HG02840 (cell line): ENCODE data around the gene EML1.

Source experiments
- ATAC-seq: cut with Tn5 transposase; IDR thresholded peaks from one replicate; pipeline ENCODE4 v1.9.1; 2021; ENCODE audit warnings: mild to moderate bottlenecking, moderate library complexity, moderate number of reproducible peaks; ENCODE audit not compliant: unreplicated experiment, low FRiP score

Gene EML1

DNA sequence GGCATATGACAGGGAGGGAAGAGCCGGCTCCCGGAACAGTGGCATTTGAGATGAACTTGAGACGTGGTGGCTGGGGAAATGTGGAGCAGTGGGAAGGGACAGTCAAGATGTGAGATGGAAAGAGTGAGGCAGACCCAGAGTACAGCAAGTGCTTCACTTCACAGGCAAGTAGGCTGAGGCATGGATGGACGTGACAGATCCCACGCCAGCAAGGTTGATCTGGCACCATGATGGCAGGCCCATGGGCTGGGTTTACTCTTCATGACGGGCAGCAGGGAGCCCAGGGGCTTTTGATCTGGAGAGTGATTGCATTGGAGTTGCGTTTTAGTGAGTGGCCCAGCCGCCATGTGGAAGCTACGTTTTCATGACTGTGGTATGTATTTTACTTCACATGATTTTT lies 17.9 kb upstream of the EML1 start:
- ATAC-seq: no peak

DNA sequence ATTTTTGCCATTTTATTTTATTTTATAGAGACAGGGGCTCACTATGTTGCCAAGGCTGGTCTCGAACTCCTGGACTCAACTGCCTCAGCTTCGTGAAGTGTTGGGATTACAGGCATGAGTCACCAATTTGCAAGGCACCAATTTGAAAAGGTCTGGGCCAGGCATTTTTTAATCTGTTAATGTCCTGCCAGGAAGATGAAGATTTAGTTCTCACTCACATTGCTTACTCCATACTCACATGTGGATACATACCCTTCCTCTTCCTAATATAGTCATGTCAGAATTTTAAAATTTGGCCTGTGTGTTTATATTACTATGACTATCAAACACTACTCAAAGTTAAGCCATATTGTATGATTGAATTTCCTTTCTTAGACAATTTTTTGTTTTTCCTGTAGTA lies 15.3 kb upstream of the EML1 start:
- ATAC-seq: no peak

DNA sequence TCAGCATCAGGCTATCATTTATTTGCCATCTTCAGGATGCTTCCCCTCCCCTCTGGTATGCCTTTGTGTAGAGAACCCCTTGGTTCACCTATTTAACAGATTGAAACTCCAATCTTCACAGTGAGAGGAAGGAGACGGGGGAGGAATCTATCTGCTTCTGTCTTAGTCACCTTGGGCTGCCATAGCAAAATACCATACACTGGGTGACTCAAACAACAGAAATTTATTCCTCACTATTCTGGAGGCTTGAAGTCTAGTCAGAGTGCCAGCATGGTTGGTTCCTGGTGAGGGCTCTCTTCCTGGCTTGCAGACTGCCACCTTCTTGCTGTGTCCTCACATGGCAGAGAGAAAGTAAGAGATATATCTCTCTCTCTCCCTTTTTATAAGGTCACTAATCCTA lies 13.5 kb upstream of the EML1 start:
- ATAC-seq: no peak

DNA sequence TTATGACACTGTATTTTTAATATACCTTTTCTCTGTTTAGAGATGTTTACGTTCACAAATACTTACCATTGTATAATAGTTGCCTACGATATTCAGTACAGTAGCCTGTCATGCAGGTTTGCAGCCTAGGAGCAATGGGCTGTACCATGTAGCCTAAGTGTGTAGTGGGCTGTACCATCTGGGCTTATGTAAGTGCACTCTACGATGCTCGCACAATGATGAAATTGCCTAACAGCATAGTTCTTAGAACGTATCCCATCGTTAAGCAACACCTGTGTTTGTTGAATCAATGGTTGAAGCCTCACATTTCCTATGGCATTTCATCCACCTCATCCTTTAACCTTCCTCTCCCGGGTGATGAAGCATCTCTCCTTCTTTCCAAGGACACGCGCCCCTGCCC lies 12.5 kb upstream of the EML1 start:
- ATAC-seq: no peak

DNA sequence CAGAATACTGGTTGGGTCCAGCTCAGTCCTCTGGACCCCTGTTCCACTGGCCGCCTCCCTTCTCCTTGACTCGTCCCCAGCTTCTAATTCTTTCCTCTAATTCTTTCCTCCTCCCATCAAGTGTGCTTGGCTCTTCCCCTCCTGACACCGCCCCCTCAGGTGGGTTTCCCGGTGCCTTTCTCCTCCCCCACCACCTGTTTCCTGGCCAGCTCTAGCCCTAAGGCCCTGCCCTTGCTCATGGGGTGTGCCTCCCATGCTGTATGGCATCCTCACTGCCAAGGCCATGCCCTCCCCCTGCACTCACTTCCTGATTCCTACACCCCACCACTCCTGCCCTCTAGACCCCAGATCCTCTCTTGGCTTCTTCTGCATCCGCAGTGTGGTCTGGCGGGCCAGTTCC lies 12.1 kb upstream of the EML1 start:
- ATAC-seq: no peak

DNA sequence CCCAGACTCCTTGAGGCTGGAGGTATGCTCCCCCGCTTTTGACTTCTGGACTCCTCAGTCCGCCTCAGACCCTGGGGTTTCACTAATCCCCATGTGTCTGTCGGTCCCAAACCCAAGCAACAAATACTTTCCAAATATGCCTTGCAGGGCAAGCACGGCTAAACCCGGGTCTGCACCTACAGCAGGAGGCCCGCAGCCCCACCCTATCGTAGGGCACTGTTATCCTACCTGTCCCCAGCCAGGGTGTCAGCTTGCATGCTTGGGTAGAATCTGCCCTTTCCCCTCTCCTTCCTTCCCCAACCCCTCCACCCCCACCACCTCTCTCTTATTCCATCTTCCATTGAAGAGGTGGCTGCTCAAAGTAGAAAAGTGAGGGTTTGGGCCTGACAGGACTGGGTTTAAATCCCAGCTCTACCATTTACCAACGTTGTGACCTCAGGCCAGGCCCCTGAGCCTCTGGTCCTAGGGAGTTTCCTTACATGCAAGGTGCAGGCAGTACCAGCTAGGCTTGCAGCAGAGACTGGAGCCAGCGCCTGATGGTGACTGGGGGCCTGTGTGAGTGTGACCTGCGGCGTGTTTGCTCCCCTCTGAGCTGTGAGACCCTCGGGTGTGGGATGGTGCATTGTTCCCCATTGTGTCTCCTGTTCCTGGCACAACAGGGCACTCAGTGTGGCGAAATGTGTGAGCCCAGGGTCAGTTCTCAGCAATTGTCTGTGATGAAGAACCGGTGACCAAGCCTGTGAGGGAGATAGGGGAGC lies 11.2 kb upstream of the EML1 start:
- ATAC-seq: no peak

DNA sequence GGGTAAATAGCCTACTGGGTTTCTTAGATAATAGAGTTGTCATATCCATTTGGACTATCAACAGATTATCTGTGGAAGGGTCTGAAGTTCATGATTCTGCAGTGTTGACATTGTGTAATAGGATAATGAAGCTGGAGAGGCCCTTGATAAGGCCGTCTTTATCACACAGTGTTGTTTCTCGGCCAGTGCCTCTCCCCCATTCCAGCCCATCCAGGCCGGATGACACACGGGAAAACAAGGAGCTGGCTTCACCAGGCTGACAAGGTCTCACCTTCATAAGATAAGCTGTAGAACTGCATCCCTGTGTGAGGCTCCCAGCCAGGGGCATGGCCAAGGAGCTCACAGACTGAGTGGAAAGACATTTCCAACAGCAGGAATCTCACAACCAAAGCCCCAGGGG lies 8.7 kb upstream of the EML1 start:
- no peak for ATAC-seq

DNA sequence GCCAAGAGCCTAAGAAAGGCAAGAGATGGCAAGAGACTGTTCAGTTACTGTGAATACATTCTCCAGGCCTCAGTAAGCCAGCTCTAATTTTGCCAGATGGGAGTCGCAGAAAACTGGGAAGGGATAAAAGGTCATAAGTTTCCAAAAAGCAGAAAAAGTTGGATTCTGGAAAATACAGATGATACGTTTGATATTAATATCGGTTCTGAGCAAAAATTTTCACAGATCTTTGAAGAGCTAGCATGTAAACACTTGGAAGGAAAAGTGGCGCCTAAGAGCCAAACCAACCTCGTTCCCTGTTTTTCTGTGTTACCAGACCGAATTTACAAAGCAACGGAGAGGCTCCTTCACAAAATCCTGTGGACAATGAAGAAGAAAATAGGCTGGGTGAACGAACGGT lies 7.8 kb upstream of the EML1 start:
- ATAC-seq: no peak

DNA sequence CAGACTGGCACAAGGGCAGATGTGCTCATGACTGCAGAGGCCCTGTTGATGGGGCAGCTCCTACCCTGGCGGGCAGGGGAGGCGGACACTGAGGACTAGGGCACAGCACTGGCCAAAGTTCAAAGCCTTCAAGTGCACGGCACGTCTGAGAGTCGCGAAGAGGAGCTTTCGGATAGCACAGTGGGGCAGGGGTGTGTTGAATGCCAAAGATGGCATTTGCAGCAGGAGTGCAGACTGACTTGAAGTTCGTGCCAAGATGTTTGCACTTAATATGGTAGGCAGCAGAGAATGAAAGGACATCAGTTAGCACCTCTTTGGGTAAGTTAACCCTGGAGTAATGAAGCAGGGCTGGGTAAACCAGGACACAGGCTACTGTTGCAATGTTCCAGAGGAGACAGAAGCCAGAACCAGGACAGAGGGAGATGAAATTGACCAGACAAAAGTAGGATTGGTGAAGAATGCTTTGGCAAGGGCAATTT lies 6.7 kb upstream of the EML1 start:
- no peak for ATAC-seq

DNA sequence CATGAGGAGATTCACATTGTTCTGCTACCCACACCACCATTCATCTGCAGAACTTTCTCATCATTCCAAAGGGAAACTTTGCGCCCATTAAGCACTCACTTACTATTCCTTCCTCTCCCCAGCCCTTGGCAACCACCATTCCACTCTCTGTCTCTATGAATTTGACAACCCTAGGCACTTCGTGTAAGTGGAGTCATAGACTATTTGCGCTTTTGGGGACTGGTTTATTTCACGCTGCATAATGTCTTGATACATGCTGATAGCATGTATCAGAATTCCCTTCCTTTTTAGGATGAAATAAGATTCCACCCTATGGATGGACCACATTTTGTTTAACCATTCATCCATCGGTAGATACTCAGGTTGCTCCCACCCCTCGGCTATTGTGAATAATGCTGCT lies 4.5 kb upstream of the EML1 start:
- ATAC-seq: no peak

DNA sequence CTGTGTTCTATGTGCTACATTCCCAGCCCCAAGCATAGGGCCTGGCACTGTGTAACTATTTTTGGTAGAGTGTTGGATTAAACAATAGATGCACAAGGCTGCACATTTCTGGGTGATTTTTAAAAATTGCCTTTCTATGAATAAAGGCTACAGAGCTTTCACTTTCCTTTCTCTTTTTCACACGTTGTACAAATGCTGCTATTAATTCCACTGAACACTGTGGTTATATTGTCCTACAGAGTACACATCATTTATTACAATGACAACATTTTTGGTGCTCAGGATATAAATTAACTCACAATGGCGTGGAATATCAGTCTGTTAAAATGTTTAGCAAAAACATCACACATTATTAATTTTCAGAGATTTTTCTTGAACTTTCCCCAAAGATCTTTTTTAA lies 3.6 kb upstream of the EML1 start:
- no peak for ATAC-seq

DNA sequence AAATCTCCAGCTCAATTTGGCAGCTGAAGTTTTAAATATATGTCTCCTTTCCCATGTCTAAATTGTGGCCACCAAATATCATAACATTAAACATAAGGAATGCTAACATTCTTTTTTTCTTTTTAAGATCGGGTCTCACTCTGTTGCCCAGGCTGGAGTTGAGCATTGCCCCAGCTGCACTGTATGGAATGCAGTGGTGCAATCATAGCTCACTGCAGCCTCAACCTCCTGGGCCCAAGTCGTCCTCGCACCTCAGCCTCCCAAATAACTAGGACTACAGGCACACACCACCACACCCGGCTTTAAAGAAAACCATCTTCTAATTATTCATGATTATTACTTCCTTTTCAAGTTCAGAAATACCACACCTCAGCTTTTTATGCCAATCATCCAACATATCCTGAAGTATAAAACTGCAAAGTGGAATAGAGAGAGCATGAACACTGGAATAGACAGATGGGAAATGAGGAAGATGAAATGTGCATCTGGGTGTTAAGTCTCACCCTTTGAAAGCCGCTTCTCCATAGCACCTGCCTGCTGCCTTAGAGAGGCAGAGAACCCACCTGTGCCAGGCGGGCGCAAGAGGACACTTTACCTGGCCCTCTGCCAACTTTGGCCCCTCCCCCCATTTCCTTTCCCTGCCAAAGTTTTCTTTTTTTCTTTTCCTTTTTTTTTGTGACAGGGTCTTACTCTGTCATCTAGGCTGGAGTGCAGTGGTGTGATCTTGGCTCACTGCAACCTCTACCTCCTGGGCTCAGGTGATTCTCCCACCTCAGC lies 2.8 kb upstream of the EML1 start:
- no peak for ATAC-seq

DNA sequence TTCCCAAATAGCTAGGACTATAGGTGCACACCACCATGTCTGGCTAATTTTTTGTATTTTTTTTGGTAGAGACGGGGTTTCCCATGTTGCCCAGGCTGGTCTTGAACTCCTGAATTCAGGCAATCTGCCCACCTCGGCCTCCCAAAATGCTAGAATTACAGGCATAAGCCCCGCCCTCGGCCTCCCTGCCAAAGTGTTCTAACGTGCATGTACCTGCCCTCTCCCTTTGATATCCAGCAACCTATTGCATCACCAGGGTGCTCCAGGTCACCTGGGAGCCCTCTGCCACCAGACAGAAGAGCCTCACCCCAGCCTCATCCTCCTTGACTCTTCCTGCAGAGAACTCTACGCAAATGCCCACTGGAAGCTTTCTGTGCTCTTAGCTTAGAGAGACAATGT lies 2.2 kb upstream of the EML1 start:
- ATAC-seq: no peak

DNA sequence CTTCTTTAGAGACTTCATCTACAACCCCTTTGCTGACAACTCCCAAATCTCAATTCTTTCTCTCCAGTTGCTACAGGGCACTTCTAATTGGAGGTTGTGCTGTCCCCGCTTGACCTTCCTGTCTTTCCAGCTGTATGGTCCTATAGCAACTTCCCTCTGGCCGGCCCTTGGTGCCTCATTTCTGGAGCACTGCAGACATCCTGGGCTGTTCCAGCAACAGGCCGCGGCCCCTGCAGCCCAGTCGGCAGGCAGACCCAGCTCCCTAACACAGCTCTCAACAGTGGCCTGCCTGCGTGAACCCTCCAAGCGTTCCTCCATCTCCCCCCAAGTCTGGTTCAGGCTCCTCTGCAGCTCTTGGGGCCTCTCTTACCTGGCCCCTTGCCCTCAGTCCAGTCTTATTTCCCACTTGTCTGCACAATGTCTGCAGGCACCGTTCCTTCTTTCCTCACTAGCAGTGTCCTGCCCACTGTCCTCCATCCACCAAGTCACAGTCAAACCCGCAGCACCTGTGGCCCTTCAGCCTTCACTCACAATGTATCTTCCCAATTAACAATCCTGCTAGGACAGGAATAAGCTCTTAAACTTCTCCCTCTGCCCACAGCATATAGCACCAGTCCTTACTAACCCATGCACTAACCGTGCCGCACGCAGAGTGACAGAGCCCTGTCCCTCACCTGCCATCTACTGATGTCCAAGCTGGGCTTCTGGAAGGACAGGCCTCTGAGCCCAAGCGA lies 1.6 kb upstream of the EML1 start:
- no peak for ATAC-seq

DNA sequence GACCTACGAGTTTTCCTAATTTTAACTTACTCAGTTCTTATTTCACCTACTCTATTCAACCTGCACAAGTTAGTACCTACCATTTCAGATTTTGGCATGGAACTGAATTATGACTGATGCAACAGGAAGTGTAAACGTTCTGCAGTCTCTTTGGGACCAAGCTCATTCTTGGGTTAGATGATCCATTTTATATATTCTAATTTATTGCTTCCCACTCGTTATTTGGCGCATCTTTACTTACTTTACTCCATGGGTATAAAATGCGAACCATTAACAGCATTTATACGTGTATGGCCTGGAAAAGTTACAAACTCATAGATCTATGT lies 1.0 kb upstream of the EML1 start:
- ATAC-seq: no peak

DNA sequence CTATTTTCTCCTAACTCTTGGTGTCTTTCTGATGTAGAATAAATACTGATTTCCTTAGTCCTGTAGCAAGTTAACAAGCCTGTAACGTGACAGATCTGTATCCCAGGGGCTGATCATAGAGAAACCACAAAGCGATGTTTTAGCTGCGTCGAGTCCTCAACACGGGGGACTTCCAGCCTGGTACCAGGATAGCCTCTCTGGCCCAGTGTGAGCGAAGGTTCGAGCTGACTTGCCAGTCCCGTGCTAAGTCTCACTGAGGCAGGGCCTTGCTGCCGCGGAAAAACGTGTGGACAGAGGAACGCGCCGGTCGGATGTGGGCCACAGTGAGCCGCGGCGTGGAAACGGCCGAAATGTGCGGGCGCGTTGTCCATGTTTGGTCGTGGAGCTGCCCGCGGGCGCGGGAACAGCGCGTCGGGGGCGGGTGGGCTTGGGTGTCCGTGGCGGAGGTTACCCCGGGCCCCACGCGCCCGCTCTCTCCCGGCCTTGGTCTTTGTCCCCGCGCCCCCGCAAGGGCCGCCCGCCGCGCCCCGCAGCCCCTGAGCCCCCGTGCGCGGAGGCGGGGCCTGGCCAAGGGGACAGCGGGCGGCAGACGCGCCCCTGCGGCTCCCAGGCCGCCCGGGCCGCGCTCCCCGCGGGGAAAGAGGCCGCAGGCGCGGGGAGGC lies 531 bp upstream of the EML1 start:
- no peak for ATAC-seq

DNA sequence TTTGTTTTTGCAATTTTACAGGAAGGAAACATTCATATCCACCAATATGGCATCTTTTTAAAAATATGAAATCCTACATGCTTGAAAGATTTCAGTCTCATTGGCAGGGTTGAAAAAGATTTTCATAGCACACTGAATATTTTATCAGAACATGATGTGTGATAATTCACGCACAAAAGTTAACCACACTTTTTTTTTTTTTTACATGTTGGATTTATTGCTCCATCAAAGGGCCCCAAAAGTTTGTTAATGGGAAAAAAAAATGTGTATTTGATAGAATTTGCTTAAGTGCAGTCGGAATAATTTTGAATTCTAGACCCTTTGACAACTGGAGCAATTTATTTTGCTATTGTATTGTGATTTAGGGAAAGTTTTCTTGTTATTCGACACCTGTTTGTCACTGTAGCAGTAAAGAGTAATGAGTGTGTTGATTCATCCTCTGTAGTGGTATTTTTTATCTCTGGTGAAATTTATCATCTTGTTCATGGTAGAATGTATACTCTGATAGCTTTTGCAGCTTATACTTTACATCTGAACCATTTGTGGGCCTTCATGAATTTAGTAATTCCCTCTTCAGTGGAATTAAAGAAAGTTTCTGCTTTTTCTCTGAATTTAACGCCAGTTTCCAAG lies 1.1 kb downstream of the EML1 start:
- ATAC-seq: no peak

DNA sequence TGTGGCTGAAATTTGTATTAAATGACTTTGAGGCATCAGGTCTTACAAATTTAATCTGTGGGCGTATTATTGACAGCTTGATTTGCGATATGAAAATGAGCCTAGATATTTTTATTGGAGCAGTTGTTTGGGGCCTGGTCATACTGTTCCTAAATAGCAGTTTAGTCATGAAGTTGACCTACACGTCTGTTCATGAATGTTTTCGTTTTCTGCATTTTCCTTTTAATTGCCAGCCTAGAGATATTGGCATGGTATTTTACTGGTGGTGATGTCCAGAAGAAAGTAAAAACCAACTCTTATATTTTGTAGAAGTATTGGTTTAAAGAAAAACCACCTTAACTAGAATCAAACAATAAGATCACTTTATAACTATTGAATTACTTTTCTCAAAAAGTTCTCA lies 1.8 kb downstream of the EML1 start:
- no peak for ATAC-seq

DNA sequence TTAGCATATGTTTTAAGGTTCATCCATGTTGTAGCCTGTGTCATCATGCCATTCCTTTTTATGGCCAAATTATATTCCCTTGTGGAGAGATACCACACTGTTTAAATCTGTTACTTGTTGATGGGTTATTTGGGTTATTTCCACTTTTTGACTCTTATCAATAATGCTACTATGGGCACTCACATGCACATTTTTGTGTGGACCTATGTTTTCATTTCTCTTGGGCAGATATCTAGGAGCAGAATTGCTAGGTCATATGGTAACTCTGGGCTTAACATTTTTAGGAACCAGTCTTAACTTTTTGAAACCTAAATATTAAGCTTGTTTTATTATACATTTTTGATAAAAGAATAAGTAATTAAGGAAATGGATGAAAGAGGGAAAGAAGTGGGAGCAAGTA lies 4.0 kb downstream of the EML1 start:
- ATAC-seq: no peak

DNA sequence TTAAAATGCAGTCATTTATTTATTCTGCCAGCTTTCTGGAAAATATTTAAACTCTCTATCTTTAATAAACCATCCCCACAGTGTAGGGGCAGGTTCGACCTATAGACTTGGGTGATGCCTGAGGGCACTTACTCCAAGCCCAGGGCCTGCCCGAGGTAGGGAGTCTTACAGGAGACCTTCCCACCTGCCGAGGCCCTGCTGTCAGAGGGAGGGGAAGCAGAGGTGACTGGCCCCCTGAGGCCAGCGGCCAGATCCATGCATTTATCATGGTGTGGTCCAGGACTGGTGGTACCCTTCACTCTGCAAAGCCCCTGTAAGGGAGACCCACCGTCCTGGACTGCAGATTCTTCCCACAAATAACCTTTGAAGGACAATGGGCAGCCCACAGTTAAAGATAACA lies 7.6 kb downstream of the EML1 start:
- no peak for ATAC-seq
